ENCODE measurements around the gene KDM7A.
"Not testable (repeated sequence)": the region's sequence is repeated elsewhere in the genome, so short reads cannot be mapped to it uniquely, and the experiment has no call there.

Gene KDM7A, protein sequence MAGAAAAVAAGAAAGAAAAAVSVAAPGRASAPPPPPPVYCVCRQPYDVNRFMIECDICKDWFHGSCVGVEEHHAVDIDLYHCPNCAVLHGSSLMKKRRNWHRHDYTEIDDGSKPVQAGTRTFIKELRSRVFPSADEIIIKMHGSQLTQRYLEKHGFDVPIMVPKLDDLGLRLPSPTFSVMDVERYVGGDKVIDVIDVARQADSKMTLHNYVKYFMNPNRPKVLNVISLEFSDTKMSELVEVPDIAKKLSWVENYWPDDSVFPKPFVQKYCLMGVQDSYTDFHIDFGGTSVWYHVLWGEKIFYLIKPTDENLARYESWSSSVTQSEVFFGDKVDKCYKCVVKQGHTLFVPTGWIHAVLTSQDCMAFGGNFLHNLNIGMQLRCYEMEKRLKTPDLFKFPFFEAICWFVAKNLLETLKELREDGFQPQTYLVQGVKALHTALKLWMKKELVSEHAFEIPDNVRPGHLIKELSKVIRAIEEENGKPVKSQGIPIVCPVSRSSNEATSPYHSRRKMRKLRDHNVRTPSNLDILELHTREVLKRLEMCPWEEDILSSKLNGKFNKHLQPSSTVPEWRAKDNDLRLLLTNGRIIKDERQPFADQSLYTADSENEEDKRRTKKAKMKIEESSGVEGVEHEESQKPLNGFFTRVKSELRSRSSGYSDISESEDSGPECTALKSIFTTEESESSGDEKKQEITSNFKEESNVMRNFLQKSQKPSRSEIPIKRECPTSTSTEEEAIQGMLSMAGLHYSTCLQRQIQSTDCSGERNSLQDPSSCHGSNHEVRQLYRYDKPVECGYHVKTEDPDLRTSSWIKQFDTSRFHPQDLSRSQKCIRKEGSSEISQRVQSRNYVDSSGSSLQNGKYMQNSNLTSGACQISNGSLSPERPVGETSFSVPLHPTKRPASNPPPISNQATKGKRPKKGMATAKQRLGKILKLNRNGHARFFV

DNA sequence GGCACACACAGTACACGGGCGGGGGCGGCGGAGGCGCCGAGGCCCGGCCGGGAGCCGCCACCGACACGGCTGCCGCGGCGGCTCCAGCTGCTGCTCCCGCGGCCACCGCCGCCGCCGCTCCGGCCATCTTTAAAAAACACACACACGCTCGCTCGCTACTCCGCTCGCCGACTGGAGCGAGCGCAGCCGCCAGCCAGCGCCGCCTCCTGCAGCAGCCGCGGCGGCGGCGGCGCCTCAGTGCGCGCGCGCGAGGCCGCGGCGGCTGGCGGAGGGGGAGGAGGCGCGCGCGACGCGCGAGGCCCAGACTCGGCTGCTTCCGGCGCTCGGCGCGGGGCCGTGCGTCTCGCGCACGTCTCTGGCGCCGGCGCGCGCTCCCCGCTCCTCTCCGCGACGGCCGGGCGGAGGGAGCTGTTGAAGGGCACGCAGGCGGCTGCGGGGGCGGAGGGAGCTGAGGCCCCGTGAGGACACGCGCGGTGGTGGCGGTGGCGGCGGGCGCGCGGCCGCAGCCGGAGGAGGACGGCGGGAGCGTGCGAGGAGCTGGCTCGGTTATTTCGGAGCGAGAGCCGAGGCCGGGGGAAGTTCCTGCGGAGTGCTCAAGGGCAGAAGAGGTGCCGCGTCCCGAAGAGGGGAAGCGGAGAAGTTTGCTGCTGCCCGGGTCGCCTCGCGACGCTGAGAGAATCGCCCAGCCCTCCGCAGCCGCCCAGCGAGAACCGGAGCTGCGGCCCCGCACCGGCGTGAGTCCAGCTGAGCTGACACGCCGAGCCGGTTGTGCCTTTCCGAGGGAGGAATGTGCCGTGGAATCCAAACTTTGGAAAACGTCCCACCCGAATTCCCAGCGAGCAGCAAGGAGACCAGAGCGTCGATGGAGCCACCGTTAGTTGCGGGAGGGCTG lies at the start of gene KDM7A:
Gene KDM7A, minus strand, starts transcription at position 173 of the 892 bp plus-strand sequence. Its CDS starts 46 bp downstream, at position 127.
- DNase-seq = peak; percentile 99

DNA sequence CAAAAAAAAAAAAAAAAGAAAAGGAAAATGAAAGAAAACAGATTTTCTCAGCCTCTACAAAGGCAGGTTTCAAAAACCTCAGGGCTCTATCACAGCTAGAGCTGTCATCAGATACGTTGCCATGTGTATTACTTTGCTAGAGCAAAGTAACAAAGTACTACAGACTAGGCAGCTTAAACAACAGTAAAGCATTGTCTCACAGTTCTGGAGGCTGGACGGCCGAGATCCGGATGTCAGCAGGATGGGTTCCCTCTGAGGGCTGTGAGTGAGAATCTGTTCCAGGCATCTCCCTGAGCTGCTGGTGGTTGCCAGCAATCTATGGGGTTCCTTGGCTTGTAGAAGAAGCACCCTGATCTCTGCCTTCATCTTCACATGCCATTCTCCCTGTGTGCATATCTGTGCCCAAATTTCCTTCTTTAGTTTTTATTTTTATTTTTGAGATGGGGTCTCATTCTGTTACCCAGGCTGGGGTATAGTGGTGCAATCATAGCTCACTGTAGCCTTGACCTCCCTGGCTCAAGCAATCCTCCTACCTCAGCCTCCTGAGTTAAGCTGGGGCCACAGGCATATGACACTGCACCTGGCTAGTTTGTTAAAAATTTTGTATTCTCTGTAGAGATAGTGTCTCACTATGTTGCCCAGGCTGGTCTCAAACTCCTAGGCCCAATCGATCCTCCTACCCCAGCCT lies 48.9 kb upstream of the KDM7A start:
- no peak for DNase-seq

DNA sequence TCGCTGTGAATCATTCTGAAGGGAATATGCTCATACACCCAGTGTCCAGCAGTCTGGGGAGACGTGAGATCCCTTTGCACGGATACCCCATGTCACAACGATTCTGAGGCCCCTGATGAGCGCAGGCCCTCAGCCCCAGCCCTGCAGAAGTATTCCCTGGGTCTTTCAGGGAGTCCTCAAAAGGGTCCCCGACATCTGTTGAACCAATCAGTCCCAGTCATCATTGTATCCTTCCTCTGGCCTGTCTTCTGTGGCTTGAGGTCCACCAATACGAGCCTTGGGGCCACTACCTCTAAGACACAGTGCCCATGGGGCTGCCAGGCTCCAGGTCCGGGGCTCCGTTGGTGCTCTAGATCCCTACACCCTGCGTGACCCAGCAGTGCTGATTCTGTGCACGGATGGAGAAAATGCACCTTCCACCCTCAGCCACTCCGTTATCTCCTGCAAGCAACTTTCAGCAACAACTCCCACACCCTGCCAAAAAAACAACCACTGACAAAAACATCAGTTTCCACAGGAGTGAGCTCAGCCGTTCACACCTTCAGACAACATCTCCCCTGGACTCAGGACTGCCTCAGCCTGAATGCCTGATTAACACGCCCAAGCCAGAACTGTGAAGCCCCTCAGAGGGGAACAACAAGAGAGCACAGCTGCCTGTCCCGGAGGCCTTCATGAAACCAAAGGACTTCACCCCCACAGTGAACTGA lies 46.9 kb upstream of the KDM7A start:
- DNase-seq = no peak

DNA sequence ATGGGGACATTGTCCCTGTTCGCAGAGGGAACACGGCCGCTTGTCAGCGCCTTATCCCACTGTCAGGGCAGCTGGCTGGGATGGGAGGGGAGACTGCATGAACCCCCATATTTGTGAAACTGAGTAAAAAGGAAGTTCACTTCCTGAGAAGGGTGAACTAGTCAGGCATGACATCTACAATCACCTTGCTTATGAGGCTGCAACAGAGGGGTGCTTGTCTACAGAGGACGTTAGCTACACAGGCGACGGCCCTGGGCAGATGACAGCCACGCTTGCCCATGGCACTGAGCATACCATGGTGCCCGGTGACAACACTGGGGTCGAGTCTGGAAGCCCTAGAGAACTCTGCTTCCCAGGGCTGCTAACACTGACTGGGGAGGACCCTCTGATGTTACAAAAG lies 46.0 kb upstream of the KDM7A start:
- DNase-seq = no peak

DNA sequence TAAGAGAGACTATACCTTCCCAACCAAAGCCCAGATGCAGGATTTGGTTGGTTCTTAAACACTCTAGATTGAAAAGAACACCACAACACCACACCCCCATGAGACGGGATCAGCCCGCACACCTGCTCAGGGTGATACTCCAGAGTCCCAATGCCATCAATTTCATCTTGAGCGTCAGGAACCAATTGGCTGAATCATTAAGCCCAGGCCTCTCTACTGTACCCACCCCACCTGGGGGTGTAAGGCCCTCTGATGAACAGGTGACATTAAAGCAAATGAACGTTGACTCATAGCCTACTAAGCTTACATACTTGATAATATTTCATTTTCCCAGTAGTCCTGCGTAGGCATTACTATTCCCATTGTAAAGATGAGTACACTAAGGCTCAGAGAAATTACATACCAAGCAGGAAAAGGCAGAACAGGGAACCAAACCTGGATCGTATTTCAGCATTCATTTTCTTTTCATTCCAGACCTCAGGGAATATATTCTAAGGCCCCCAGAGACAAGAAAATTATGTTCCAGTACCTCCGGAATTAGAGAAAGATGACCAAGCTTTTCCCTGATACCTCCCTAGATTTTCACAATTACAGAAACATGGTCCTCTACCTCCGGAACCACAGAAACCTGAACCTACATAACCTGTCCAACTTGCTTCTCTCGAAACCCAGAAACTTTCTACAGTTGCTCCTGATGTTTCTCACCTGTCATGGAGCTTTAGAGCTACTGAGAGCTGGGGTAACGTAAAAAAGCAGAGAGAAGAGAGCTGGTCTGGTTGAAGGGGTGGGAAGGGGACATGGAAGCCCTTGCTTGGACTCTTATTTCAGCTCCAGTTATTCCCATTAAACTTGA lies 43.1 kb upstream of the KDM7A start:
- no peak for DNase-seq

DNA sequence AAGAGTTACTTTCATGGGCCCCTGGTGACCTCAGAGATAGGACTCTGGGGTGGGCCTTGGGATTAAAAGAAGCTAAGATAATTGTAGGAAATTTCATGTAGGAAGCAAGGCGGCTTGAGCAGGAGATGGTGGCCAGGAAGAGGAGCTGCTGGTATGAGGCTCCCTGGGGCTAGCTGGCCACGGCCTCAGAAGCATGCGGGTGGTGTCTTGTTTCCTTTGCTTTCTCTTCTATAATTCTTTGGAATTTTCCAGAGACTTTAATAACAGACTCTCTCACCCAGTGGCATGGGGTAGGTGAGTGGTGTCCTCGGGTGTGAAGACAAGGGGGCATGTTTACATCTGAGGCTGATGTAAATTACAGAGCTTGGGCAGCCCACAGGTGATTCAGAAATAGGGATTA lies 41.9 kb upstream of the KDM7A start:
- DNase-seq = no peak

DNA sequence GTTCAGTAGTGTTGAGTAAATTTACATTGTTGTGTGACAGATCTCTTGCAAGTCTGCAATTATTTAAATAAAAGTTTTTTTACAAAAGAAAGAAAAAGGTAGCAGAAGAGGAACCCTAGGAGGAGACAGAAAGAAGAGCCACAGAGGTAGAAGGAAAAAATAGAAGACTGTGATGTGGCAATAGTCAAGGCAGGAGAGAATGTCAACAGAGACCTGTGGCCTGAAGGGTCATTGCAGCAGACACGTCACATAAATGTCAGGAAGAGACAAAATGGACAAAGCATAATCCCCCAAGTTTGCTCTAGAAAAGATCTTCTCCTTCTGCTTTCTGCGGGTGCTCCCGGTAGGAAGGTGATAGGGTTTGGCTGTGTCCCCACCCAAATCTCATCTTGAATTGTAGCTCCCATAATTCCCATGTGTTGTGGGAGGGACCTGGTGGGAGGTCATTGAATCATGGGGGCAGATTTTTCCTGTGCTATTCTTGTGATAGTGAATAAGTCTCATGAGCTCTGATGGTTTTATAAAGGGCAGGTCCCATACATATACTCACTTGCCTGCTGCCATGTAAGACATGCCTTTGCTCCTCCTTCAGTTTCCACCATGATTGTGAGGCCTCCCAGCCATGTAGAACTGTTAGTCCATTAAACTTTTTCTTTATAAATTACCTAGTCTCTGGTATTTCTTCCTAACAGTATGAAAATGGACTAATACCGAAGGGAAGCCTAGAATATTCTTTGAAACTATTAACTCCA lies 41.1 kb upstream of the KDM7A start:
- no peak for DNase-seq

DNA sequence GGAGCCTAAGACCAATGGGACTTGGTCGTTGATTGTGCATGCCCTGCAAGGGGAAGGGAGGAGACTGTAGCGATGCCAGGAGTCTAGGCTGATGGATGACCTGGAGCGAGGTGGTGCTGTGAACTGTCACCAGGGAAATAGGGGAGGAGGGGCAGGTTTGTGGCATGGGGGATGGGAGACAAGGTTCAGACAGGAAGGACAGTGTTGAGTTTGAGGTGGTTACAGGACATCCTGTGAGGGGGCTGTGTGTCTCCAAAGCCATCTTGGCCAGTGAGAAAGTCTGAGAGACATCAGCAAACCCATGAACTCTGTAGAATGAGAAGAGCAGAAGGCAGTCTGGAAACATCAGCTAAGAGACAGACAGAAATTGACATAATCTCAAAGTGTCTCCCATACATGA lies 38.5 kb upstream of the KDM7A start:
- no peak for DNase-seq

DNA sequence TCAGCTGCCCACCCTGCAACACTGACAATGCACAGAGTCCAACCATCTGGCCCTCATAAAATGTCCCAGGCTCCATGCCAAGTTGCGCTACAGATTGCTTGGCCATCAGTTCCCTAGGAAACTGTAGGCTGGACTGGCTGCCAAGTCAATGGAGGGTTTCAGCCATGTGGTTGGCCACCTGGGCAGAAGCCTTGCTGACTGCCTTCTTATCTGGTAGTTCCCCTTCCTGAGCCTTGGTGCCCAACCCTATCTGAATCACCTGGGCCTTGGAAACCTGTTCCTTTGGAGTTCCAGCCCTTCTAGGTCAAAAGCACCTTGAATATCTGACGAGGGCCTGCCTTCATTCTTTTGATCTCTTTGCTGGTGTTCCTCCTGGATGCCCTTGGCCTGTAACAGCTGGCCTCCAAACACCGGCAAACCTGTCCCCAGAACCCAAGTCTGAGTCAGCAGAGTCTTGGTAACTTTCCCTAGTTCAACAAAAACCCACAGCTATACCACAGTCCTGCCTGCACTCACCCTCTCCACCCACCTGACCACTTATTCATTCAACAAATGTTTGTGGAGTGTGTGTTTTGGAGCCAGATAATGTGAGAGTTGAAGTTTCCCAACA lies 37.4 kb upstream of the KDM7A start:
- no peak for DNase-seq

DNA sequence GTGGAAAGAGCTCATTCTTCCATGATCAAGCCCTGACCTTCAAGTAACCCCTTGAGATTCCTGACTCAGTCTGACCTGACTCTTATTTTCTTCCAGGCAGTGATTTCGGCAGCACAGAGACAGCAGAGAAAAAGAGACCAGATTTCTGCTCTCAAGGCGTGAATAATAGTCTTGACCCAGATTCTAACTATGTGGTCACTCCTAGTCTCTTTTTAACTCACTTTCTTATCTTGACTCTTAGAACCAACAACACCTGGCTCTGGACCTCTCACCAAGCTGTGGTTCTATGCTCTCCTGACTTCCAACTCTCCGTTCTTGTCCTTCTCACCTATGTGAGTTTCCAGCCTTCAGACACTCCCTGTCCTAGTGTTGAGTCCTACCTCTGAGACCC lies 36.9 kb upstream of the KDM7A start:
- DNase-seq = no peak

DNA sequence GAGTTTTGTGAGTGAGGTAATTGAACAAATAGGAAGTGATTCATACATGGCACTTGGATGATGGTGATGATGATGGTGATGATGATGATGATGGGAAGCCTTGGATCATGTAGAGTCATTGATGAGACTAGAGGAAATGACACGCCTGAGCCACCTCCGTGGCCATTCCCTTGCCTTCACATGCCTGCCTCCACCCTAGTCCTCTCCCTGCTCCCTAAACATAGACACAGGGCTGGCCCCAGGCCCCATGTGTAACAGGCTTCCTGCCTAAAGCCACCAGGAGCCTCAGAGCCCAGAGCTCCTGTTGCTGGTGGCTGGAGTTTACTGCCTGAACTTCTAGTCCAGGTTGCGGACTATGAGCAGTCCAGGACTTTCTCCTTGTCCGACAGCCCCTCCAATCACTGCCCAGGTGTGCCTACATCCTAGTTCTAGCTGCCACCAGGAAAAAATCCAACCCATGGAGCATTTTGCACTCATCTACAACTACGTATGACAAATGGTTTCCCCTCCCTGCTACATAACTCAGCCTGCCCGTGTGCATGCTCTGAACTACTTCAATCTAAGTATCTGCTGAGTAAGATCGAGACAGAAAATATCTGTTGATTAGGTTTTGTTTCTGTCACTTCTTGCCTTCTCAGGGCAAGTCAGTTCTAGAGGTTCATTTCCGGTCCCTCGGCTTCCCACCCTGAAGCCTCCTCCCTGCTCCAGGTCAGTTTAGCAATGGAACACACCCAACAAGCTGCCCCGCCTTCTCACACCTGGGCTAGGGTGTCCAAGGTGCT lies 35.5 kb upstream of the KDM7A start:
- DNase-seq = peak; percentile 88

DNA sequence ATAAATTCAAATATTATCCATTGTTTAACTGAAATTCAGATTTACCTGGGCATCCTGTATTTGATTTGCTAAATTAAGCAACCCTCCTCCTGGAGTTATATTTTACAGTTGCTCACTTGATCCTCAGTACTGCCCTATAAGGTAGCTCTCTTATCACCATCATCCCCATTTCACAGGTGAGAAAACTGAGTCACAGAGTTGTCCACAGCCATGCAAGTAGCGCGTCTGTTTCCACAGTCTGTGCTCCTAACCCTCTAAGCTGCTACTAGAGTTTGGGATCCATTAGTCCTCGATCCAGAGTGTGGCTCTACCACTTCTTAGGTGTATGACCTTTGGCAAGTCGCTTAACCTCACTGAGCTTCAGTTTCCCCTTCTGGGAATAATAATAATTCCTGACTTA lies 34.9 kb upstream of the KDM7A start:
- no peak for DNase-seq

DNA sequence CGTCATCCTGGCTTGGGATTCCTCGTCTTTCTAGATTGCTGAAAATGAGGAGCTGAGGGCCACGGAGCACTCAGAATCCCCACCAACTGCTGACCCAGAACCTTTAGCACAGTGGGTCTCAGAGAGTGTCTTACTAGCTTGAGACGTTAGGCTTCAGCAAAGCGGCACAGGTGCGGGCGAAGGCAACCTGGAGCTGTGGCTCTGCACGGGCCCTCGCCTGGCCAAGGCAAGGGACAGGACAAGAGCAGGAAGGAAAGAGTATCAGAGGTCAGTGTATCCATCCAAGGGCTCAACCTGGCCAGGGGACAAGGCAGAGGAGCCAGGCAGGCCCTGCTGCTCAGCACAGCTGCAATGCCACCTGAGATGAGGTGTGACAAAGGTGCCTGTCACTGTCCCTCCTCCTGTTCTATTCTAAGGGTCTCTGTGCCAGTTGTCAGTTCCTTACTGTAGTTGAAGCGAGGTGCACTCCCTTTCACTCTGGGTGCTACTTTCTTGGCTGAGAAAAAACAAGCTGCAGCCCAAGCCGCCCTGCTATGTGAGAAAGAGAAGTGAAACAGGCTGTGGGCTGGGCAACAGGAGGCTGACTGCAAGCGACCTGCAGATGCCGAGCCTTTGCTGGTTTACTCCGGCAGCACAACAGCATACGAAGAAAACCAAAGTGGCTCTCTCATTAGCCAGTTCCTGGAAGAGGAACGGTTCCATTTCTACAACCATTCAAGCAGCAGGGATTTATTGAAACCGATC lies 33.3 kb upstream of the KDM7A start:
- DNase-seq = peak; percentile 89

DNA sequence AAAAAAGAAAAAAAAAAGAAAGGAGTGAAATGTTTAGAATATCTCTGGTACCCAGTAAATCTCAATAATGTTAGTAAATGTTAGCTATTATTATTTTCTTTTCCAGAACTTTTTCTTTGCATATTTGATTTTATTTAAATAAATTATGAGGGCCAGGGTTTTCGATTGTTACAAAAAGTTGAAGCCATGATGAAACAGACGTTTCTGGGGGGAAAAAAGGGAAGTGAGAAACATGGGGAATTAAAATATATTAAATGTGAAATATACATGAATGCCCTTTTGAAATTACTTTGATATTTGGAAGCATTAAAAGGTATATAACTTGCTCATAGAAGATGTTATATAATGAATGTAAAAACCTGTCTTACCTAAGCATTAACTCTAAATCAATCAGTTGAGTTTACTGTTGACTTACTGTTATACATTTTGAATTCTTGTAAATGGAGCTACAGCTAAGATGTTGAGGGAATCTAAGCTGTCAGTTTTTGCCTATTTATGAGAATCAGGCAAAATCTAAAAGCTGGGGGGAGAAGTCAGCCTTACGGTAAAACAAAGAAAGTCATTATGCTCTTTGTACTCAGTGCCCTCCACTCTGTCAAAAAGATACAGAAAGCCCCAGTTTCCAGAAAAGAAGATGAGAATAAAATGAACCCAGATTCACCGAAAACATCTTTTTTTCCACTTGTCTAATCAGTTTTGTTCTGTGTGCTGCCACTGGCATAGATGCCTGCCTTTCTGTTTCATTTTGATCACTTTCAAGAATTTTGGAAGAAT lies 30.0 kb upstream of the KDM7A start:
- peak; percentile 40 for DNase-seq

DNA sequence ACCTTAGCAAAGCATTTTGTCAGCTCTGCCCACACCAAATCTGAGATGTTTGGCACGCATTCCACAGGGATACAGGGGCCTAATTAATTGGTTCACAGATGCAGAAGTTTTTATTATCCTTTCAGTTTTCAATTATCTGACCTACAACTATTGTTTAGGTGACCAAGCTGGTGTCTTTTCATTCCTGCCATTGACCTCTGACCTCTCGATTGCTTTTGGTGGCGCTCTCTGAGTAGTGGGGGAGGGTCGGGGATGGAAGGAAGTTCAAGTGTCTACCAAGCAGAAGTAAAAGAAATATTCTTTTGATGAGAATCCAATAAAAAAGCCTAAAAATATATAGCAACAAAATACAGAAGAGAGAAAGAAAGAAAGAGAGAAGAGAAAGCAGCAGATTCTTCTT lies 28.8 kb upstream of the KDM7A start:
- DNase-seq = no peak

DNA sequence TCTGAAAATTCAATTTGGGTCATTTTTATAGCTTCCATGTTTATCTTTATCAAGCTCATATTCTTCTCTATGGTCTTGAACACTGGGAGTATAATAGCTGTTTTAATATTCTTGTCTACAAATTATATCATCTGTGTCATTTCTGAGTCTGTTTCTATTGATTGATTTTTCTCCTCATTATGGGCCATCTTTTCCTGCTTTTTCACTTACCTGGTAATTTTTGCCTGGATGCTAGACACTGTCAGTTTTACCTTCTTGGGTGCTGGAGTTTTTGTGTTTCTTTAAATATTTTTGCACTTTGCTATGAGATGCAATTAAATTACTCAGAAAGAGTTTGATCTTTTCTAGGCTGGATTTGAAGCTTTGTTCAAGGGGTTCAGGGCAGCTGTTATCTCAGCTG lies 26.8 kb upstream of the KDM7A start:
- DNase-seq = no peak

DNA sequence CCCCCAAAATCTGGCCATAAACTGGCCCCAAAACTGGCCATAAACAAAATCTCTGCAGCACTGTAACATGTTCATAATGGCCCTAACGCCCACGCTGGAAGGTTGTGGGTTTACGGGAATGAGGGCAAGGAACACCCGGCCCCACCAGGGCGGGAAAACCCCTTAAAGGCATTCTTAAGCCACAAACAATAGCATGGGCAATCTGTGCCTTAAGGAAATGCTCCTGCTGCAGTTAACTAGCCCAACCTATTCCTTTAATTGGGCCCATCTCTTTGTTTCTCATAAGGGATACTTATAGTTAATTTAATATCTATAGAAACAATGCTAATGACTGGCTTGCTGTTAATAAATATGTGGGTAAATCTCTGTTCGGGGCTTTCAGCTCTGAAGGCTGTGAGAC lies 26.2 kb upstream of the KDM7A start:
- not testable (repeated sequence) for DNase-seq
